GM19023 (cell line): ENCODE data around the gene FRK.
A peak's percentile ranks its signal among the peaks of the same experiment; 100 is the strongest.

Experiments
- ATAC-seq: cut with Tn5 transposase; IDR thresholded peaks from one replicate; pipeline ENCODE4 v1.9.1; 2021; ENCODE audit warnings: mild to moderate bottlenecking, moderate library complexity; ENCODE audit not compliant: unreplicated experiment

Gene FRK

DNA sequence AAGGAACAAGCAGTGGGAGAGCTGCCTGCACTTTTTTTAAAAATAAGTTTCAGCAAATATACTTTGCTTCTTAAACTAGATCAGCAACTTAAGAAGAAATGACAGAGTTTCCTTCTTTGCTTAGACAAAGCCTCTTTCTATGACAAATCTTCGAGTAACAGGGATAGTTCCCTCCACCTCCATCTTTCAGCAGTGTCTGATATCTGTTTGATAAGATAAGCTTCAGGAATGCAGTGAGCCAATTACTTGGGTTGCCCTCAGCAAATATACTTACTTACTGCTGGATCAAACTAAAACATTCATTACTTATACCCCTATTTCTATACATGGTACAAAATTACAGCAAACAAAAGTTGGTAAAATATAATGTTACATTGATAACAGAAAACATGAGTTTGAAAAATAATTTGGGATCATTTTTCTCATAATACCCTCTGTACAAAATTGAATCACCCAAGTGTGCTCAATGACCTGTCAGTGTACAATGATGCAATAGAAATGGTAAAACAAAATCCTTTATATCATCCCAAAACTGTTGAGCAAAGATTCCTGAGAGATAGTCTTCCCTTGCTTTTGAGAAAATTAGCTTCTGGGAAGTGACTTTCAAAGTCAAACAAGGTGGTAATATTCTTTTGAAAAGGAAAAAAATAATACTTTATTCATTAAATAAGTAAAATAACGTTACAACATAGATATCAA, 24.5 kb downstream of the FRK start:
- no peak for ATAC-seq

DNA sequence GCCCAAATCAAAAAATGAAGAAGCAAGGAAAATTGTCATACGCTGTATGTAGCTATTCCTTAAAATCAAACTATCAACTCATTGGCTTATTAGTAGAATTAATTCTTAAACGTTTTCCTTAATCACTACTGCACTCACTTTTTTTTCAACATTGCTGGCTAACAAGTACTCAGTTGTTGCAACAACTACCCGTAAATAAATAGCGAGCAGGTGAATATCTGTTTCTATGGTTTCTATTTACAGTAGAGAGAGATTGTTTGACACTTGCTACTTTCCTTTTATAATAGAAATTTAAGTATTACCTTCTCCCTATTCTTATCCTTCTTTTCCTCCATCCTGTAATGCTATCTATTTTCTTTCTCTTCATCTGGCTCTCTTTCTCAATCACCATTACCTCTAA, 25.1 kb downstream of the FRK start:
- ATAC-seq = no peak

DNA sequence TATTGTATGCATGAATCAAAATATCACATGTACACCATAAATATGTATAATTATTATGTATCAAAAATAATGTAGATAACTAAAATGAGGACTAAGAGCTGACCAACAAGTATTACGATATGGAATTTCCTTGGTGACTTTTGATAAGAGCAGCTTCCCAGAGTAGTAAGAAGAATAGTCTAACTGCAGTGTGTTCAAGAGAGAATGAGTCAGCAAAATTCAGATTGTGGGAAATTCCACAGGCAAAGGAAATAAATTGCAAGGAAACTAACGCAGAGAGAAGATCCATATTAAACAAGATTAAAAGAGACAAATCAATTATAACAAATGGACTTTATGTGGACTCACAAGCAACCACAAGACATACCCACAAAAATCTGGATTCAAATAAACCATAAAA, 26.4 kb downstream of the FRK start:
- no peak for ATAC-seq

DNA sequence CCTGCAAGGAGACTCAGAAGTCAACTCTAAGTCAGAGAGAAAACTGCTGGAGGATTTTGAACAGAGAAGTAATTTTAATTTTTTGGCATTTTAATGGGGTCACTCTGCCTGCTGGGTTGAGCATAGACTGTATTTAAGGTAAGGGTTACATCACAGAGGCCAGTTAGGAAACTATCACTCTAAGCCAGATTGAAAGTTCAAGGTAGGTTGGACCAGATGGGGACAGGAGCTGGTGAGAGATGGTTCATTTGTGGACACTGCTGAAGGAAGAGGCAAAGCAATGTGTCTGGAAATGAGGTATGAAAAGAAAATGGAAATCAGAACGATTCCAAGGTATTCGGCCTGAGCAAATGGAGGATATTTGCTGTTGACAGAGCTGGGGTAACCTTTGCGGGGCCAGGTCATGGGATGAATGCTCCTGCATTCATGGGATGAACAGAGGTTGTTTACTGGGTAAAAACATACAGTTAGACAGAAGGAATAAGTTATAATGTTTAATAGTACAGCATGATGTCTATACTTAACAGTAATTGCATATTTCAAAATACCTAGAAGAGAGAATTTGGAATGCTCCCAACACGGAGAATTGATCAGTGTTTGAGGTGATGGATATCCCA, 26.9 kb downstream of the FRK start:
- no peak for ATAC-seq

DNA sequence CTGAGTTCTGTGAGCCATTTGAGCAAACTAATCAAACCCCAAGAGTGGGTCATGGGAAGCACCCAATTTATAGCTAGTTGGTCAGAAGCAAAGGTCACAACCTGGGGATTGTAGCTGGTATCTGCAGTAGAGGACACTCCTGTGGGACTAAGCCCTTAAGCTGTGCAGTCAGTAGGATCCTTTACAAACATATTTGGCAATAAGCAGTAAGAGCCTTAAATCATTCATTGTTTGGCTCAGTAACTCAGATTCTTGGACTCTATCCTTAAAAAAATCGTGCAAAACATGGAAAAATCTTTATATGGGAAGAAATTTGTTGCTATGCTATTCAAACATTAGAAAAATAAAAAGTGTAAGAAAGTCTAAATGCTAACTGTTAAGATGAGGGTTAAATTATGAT, 29.9 kb downstream of the FRK start:
- ATAC-seq = no peak

DNA sequence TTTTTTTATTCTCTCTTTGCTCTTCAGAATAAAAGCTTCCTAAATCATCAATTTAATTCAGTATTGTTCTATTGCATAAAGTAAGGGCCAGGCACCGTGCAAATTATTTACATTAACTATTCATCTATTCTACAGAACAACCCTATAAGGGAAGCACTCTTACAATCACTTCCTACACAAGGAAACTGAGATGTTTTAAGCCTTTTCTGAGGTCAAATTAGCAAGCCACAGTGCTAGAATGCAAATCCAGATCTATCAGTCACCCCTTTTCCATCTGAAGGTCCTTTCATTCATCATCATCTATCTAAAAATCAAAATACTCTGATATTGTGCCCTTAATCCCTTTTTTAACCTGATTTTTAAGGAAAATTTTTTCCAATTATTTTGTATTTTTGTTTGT, 31.2 kb downstream of the FRK start:
- ATAC-seq = peak; percentile 65

DNA sequence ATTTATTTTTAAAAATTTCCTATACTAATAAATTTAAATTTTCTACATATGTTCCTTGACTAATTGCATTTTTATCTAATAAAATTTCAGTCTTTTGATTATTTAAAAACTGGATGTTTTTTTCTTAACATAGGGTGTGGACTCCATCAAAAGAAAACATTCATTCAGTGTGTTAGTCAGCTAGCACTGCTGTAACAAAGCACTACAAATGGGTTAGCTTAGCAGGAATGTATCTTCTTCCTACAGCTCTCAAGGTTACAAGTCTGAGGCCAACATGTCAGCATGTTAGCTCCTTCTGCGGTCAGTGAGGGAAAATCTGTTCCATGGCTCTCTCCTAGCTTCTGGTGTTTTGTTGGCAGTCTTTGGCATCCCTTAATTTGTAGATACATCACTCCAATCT, 32.5 kb downstream of the FRK start:
- ATAC-seq = no peak

DNA sequence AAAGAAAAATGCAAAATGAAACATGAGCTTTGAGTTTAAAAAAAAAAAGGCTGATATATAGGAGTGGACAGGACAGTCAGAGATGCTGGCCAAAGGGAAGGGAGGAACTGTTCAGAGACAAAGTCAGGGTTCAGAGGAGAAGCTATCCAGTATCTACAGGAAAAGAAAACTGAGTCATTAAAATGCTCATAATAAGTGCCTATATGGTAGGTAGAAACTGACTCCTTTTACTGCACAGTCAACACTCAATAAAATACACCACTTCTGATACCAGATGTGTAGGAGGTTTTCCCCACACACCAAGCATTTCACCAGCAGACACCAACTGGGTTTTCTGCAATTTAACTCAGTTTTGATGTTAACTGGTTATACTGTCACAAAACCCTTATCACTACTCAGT, 32.9 kb downstream of the FRK start:
- ATAC-seq = peak; percentile 38

DNA sequence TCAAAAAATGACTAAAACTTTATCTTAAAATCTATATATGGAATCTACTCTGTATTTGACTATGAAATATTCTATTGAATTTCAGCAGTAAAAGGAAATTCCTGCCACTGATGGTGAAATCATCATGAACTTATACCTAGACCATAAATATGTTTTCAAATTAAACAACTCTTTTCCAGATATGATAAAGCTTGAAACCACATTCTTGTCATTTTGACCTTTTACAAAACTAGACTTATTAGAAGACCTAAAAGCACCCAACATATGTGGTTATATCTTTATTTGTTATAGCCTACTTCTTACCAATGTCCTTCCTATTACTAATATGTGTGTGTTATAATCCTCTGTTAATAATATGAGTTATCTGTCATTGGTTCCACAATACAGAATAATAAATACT, 35.3 kb downstream of the FRK start:
- no peak for ATAC-seq

DNA sequence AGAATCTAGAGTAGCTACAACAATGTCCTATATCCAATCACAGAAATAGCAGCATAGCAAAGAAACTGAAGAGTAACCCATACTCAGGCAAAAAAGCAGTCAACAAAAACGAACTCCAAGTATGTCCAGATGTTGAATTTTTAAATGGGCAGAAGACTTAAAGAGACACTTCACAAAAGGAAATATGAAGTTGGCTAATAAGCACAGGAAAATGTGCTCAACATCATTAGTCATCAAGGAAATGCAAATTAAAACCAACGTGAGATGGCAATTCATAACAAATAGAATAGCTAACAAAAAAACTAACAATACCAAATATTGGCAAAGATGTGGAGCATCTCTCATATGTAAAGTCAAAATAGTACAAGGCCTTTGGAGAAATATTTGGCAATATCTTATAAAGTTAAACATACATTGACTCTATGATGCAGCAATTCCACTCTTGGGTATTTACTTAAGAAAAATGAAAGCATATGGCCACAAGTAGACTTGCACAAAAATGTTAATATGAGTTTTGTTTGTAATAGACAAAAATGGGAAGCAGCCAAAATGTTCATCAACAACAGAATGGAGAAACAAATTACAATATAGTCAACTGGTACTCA, 37.7 kb downstream of the FRK start:
- ATAC-seq = no peak

DNA sequence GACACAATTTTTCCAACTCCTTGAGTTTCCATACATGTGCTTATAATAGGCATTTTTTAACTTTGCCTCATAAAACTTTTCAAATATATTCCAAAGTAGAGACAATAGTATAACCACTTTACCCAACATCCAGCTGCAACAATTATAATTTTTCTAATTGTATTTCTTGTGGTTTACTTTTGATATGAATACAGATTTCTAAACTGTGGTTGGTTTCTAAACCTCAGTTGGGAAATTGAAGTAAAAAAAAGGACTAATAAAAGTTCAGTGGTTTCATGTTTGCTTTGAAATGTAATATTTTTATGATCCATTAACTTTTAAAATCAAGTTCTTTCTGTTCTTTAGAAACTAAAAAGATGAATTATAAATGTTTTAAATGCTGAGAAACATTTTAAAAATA, 40.0 kb downstream of the FRK start:
- ATAC-seq = no peak

DNA sequence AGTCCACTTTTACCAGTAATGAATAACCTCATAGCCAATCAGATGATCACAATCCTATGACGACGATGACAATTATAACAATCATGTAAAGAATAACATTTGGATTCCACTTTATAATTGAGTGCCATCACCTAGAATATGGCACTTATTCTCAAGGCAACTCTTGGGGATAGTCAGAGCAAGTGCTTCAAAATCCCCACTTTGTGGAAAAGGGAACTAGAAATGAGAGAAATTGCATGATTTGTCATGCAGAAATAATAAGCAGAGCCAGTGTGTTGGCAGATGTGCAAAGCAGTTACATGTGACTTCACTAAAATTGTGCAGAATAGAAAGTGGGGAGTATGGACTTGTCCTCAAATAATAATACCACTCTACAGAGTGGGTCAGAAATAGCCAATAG, 41.3 kb downstream of the FRK start:
- ATAC-seq = peak; percentile 66

DNA sequence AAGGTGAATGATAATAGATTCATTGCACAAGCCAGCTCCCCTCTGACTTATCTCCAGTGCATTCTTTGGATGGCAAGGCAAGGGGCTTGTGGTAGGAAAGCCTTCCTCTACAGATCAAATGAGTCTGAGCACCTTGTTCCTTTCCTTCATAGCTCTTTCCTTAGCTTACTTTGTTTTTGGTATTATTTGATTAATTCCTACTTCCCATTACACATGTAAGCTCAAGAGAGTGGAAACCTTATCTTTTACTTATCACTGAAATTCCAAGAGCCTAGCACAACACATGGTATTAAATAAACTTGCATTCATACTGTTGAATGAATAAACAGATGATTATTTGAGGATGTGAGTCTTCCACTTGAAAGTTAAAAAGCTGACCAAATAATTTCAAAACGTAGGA, 41.7 kb downstream of the FRK start:
- ATAC-seq = no peak

DNA sequence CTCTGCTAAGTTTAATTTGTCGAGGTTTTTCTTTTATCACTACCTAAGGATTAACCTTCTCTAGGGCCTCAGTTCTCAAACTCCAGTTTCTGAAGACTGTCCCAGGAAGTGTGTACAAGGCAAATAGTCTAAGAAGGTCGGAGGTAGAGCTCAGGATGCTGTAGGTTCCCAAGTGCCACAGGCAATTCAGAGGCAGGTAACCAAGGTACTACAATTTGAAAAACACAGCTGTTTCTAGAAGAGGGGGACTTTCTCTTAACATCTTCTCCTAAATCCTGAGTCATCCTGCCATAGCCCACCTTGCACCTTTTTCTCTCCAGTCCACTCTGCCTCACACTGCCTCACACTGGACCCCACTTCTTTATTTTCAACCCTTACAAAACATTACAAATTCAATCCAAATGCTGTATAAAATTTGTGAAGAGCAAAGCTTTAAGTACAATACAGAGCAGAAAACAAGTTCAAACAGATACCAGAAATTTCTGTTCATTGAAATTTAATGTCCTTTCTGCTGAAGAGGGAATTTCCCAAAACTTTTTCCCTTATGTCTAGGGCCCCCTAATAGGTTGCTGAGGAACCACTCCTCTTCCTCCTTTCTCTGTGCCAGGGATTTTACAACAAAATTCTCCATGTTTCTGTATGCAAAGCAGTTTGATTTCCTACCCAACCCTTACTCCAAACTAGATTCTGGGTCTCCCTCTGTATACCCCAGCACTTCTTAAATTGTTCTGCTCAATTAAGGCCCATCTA, 43.0 kb downstream of the FRK start:
- ATAC-seq = no peak

DNA sequence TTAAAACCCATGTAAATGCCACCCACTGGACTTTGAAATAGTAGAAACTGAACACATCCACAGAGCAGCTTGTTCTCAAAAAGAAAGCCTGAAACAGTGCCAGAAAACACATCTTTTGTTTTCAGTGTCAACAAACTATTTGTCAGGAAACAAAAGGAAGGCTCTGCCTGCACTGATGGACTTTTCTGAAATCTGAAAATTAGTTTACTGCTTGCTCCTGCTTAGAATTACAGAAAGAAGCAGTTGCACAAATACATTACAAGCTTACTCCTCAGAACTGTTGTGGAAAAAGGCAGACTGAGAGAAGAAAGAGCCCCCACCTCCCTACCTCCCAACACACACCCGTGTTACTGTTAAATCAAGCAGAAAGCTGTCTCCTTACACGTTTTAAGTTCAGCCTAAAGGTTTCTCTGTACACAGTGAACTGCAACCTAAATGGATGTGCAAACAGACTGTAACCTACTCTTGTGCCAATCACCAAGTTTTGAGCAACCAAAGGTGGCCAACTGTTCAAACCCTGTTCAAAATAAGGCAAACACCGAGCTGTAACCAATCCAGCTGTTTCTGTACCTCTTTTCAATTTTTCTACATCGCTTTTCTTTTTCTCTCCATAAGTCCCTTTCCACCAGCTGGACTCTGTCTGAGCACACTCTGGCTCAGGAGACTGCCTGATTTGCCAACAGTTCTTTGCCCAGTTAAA, 43.7 kb downstream of the FRK start:
- ATAC-seq = no peak

DNA sequence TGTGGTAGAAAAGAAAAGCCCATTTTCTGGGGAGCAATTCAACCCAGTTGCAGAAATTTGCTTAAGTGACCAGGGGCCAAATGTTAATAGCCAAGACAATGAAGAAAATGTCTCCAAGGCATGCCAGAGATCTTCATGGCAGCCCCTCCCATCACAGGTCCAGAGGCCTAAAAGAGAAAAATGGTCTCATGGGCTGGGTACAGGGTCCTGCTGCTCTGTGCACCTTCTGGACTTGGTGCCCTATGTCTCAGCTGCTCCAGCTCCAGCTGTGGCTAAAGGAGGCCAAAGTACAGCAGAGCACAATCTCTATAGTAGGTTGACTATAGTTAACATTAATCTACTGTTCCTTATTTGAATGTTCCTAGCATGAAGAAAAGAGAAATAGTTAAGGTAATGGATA, 44.7 kb downstream of the FRK start:
- no peak for ATAC-seq

DNA sequence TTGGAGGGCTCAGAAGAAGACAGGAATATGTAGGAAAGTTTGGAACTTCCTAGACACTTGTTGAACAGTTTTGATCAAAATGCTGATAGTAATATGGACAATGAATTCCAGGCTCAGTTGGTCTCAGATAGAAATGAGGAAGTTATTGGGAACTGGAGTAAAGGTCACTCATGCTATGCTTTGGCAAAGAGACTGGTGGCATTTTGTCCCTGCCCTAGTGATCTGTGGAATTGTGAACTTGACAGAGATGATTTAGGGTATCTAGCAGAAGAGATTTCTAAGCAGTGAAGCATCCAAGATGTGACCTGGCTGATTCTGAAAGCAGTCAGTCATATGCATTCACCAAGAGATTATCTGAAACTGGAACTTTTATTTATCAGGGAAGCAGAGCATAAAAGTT, 45.1 kb downstream of the FRK start:
- ATAC-seq = no peak

DNA sequence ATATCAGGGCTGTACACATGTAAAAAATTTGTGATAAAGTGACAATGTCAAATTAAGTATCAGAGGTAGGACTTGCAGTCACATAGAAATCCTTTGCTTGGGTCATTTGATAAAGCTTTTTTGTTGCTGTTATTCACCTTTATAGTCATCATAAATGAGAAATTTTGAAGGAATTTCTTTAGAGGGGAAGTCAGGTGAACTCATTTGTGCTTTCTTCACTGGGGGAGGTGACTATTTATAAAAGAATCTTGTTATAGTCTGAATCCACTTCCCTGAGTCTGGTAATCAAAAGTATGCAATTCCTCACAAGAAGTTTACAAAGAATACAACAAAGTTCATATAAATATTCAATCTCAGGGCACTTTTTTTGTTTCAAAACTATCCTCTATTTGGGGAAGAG, 47.7 kb downstream of the FRK start:
- ATAC-seq = no peak

DNA sequence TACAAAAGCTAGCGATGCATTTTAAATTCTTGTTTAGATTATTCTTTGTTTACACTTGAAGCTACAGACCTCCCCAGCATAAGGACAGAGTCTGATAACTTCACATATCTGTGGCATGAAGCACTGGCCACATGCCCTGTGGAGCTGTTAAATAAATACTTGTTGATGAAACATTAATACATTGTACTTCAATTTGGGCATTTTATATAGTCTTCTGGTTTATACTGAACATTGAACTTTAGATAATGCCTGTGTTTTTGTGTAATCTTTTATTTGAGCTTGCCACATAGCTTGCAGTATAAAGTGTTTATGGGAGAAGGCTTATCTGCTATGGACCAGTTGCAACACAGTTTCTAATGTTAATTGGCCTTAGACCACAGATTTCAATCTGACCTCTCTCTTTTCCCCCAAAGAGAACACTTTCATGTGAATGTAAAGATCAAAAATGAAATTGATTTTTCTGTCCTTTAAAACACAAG, 48.2 kb downstream of the FRK start:
- ATAC-seq = no peak

DNA sequence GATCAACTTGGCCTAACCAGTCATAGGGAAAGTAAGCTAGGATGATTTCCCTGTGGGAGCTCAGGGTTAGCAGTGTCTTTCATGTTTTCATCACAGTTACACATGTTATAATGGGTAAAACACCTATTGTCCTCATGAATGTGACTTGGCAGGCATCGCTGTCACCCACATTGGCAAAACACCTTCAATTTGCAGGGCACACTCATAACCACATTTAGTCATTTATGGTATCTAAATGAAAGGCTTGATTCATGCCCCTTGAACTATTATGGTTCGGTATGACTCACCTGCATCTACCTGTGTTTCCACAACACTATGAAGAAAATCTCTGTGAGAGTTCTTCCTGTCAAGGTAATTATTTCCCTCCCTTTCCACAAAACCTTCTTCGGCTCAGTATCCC, 49.2 kb downstream of the FRK start:
- ATAC-seq = peak; percentile 58

DNA sequence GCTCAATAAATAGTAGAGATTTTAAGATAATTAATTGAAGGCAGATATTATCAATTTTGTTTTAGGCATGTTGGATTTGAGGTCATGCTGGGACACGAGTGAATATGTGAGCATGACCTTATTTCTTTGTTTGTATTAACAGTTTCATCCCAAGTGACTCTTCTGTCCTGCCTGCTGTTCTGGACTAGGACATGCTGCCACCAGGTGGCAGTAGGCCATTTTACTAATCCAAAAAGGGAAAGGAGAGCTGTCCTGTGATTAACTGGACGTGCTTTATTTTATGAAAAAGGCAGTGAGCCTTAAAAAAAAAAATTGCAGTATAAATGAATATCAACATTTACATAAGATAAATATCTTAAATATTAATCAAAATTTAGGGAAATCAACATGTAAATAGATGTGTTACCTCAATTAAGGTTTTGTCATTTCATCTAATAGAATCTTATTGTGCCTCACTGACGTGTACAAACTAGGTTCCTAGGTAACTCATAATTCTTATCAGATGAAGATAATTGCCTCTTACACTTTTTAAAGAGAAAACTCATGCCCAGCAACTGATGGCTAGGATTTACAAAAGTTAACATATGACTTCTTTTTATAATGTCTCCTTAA, 49.8 kb downstream of the FRK start:
- ATAC-seq = no peak
